Natural killer cell (primary cell): ENCODE data around the gene RNU6-8. TPM values are rescaled to one million over a fixed set of nuclear protein-coding genes. Genes with fewer than 3 reads are reported as not detected.

Experiments used
- ATAC-seq, 3 donors: fragments of 150-1000 bp in 2 of 3; fragments of 200-7000 bp in 1 of 3; cut with Tn5 transposase; 1 replicate in 1 of 3; 2 replicates in 2 of 3; pipeline ENCODE4 v1.10.0; 2021; ENCODE audit warnings: mild to moderate bottlenecking in 2 of 3, moderate library complexity in 2 of 3
- DNase-seq, 2 donors: peaks; one replicate each; pipeline versions ENCODE4 v3.0.0 to v3.0.0-alpha.2; 2013 to 2021; ENCODE audit warnings: mixed read lengths in 1 of 2
- H3K27ac ChIP-seq: one replicate; pipeline ENCODE4 v1.5.1; 2013; ENCODE audit warnings: mild to moderate bottlenecking, low read length
- H3K27me3 ChIP-seq: one replicate; pipeline ENCODE4 v1.6.1; 2013; ENCODE audit warnings: low read length; ENCODE audit not compliant: control insufficient read depth, insufficient read depth
- H3K36me3 ChIP-seq: one replicate; pipeline ENCODE4 v1.6.1; 2013; ENCODE audit warnings: low read length; ENCODE audit not compliant: control insufficient read depth, insufficient read depth
- H3K4me1 ChIP-seq: one replicate; pipeline ENCODE4 v1.6.1; 2013; ENCODE audit warnings: low read length; ENCODE audit not compliant: control insufficient read depth, insufficient read depth
- H3K4me3 ChIP-seq: one replicate; pipeline ENCODE4 v1.5.1; 2013; ENCODE audit warnings: low read length
- H3K9me3 ChIP-seq: one replicate; pipeline ENCODE4 v1.6.1; 2013; ENCODE audit warnings: low read length; ENCODE audit not compliant: control insufficient read depth, insufficient read depth
- H3K27ac Mint-ChIP-seq, 2 donors: one replicate each; pipeline ENCODE4 v1.8.0; 2022; ENCODE audit warnings: mild to moderate bottlenecking in 2 of 2, mixed read lengths in 2 of 2, moderate library complexity in 1 of 2
- H3K27me3 Mint-ChIP-seq, 2 donors: one replicate each; pipeline ENCODE4 v1.8.0; 2022; ENCODE audit warnings: low read depth in 2 of 2, mixed read lengths in 2 of 2
- H3K36me3 Mint-ChIP-seq: one replicate; pipeline ENCODE4 v1.8.0; 2022; ENCODE audit warnings: mixed read lengths
- H3K4me1 Mint-ChIP-seq, 2 donors: one replicate each; pipeline ENCODE4 v1.8.0; 2022; ENCODE audit warnings: mixed read lengths in 2 of 2
- H3K4me3 Mint-ChIP-seq: one replicate; pipeline ENCODE4 v1.8.0; 2022; ENCODE audit warnings: mild to moderate bottlenecking, moderate library complexity, mixed read lengths
- H3K9me3 Mint-ChIP-seq, 2 donors: one replicate each; pipeline ENCODE4 v1.8.0; 2022; ENCODE audit warnings: mixed read lengths in 2 of 2
- CTCF ChIP-seq: fragments of 200-600 bp; IDR thresholded peaks from one replicate; pipeline ENCODE4 v1.8.0; 2022; ENCODE audit warnings: antibody characterized with exemption
- WGBS: methylation state at CpG from one replicate; pipeline ENCODE4 v1.1.7; 2013; ENCODE audit warnings: missing lambda C conversion rate; ENCODE audit not compliant: insufficient coverage; 5-methylcytosine and 5-hydroxymethylcytosine counted together
- intact Hi-C: fragments of 100-400 bp; cut with micrococcal nuclease; formaldehyde crosslinking; loops from one replicate; pipeline ENCODE4 v1.14.2; 2022
- total RNA-seq, 4 donors: library from RNA; stranded (reverse); fragments of 120-200 nt in 1 of 4; gene quantifications; one replicate each; pipeline versions ENCODE4 v1.2.3 to v1.2.4, GENCODE V29; 2013 to 2022

Gene RNU6-8
- total RNA-seq, 3 donors from 2014 or later (not counting 1 experiment from before 2014, with no cell fraction given): not detected

DNA sequence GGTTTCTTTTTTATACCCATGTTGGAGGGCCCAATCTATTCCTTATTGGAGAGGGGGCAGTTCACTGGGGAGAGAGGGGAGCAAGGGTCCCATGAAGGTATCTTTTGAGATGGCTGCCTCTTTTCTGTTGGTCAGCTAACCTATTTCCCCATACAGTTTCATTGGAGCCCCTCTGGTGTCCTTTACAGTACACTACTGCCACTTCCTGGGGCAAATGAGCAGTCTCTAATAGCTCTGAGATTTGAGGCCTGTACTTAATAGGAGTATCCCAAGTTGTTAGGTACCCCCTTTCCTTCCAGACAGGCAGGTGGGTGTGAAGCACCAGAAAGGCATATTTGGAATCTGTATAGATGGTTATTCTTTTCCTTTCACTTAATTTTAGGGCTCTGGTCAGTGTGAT lies 41.3 kb upstream of the RNU6-8 start:
- no peaks in the 10 kb centered on the region for H3K4me1 Mint-ChIP-seq
- intact Hi-C loops: no loop called here
- TF ChIP-seq CTCF: no peak
- no peaks in the 10 kb centered on the region for H3K36me3 Mint-ChIP-seq
- no peaks in the 10 kb centered on the region for H3K27me3 ChIP-seq
- peaks cover 4 to 21% of the 10 kb centered on the region in 2 donors for H3K27me3 Mint-ChIP-seq
- no peak overlapping the region for H3K27ac ChIP-seq
- H3K4me3 ChIP-seq: no peak overlapping the region
- no peak for DNase-seq
- no peak overlapping the region for H3K4me3 Mint-ChIP-seq
- no peaks in the 10 kb centered on the region for H3K9me3 Mint-ChIP-seq
- no peak overlapping the region for H3K27ac Mint-ChIP-seq
- no peaks in the 10 kb centered on the region for H3K9me3 ChIP-seq
- no peaks in the 10 kb centered on the region for H3K4me1 ChIP-seq
- no peaks in the 10 kb centered on the region for H3K36me3 ChIP-seq
- ATAC-seq: no peak

DNA sequence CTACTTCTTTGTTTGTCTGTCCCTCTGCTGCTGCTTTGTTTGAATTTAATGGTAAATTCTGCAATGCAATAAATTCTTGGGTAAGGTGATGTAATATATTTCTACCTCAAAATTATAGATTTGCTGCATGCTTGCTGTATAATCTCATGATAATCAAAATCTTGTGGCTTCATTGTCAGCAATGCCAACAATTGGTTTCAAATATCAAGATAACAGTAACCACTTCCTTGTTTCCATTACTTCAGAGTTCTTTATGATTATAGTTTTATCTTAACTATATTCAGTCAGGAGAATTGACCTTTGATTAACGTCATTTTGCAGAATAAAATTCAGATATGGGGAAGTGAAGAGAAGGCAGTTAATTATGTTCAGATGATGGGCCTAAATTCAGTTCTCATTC lies 30.2 kb upstream of the RNU6-8 start:
- TF ChIP-seq CTCF: no peak
- intact Hi-C loops: no loop called here
- DNase-seq: no peak
- H3K27ac Mint-ChIP-seq: no peak overlapping the region
- Histone ChIP-seq H3K27me3 (no peaks in the 10 kb centered on the region), H3K36me3 (no peaks in the 10 kb centered on the region), H3K9me3 (no peaks in the 10 kb centered on the region), H3K4me3 (no peak overlapping the region), H3K4me1 (no peaks in the 10 kb centered on the region), H3K27ac (no peak overlapping the region)
- no peaks in the 10 kb centered on the region for H3K9me3 Mint-ChIP-seq
- H3K4me1 Mint-ChIP-seq: no peaks in the 10 kb centered on the region
- peak in 1 of 3 donors; percentile 52 for ATAC-seq
- H3K4me3 Mint-ChIP-seq: no peak overlapping the region
- no CpG with 5 or more reads among the region's 1 CpG for WGBS
- peaks cover under 1 to 7% of the 10 kb centered on the region in 2 donors for H3K27me3 Mint-ChIP-seq
- H3K36me3 Mint-ChIP-seq: no peaks in the 10 kb centered on the region

- Histone ChIP-seq H3K27ac (no peak overlapping the region), H3K4me1 (no peaks in the 10 kb centered on the region), H3K9me3 (no peaks in the 10 kb centered on the region), H3K4me3 (no peak overlapping the region), H3K27me3 (no peaks in the 10 kb centered on the region), H3K36me3 (no peaks in the 10 kb centered on the region)
- Mint-ChIP-seq H3K9me3 (no peaks in the 10 kb centered on the region), H3K4me1 (no peaks in the 10 kb centered on the region), H3K36me3 (no peaks in the 10 kb centered on the region), H3K4me3 (no peak overlapping the region), H3K27ac (no peak overlapping the region), H3K27me3 (peaks cover 5% of the 10 kb centered on the region in 2 donors)
- TF ChIP-seq CTCF: no peak
- no peak for DNase-seq
- ATAC-seq: no peak
- intact Hi-C loops: no loop called here
- WGBS: 95% methylated on average over 1 of the region's 1 CpG
These were observed 29.4 kb upstream of the RNU6-8 start for GRCh38 chr14:32232481-32232880.

DNA sequence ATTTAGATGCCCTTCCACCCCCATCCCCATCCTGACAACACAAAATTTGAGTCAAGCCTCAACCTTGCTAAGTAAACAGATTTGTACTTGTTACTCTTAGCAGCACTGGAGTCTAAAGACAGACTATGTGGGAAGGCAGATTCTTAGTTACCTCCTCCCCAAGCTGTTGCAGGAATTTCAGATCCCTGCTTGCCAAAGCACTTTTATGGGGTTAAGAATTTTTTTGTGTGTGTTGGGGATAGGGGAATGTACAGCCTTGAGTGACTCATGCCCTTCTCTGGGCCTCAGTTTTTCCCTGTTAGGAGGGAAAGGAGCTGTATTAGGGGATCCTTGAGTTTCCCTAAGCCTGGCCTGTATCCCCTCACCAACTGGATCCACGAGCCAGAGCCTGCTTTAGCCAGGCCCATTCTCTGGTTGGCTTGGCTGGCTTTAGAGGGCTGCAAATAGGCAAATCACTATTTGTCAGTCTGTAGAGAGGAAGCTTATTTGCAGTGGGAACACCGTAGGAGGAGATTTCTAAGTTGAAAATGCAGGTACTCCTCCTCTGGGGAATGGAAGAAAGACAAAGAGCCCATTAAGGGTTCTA lies 27.7 kb upstream of the RNU6-8 start:
- H3K27me3 Mint-ChIP-seq: peaks cover 3 to 5% of the 10 kb centered on the region in 2 donors
- H3K4me3 ChIP-seq: no peak overlapping the region
- DNase-seq: no peak
- H3K27me3 ChIP-seq: no peaks in the 10 kb centered on the region
- no peak for ATAC-seq
- H3K4me1 Mint-ChIP-seq: no peaks in the 10 kb centered on the region
- no peak overlapping the region for H3K4me3 Mint-ChIP-seq
- no peak overlapping the region for H3K27ac ChIP-seq
- no peaks in the 10 kb centered on the region for H3K36me3 Mint-ChIP-seq
- no peak for TF ChIP-seq CTCF
- no peaks in the 10 kb centered on the region for H3K36me3 ChIP-seq
- H3K27ac Mint-ChIP-seq: no peak overlapping the region
- WGBS: 93% methylated on average over 2 of the region's 2 CpGs
- H3K9me3 Mint-ChIP-seq: no peaks in the 10 kb centered on the region
- H3K4me1 ChIP-seq: no peaks in the 10 kb centered on the region
- intact Hi-C loops: no loop called here
- H3K9me3 ChIP-seq: no peaks in the 10 kb centered on the region
